Neutrophil (primary cell): Measurements from ENCODE around the gene AGT.

Experiments used
- H3K27ac ChIP-seq: fragments of 200-600 bp; sonication (generic); 2 replicates; pipeline ENCODE4 v1.5.1; 2016; ENCODE audit warnings: mild to moderate bottlenecking, moderate library complexity
- H3K27me3 ChIP-seq: fragments of 200-600 bp; sonication (generic); 2 replicates; pipeline ENCODE4 v1.6.0; 2016; ENCODE audit warnings: mild to moderate bottlenecking
- H3K36me3 ChIP-seq: fragments of 200-600 bp; sonication (generic); 2 replicates; pipeline ENCODE4 v1.5.1; 2017
- H3K4me1 ChIP-seq, 2 experiments: fragments of 200-600 bp in 1 of 2; sonication (generic) in 1 of 2; 1 replicate in 1 of 2; 2 replicates in 1 of 2; pipeline versions ENCODE4 v1.5.1 to v1.6.1; 2013 to 2016; ENCODE audit warnings: low read depth in 1 of 2, low read length in 1 of 2, mild to moderate bottlenecking in 1 of 2, moderate library complexity in 1 of 2; ENCODE audit not compliant: control insufficient read depth in 1 of 2, insufficient read depth in 1 of 2
- H3K4me3 ChIP-seq, 2 experiments: fragments of 200-600 bp in 1 of 2; sonication (generic) in 1 of 2; 1 replicate in 1 of 2; 2 replicates in 1 of 2; pipeline ENCODE4 v1.5.1; 2013 to 2016; ENCODE audit warnings: low read depth in 1 of 2, low read length in 1 of 2, mild to moderate bottlenecking in 1 of 2, moderate library complexity in 1 of 2
- H3K9me3 ChIP-seq: fragments of 200-600 bp; sonication (generic); 2 replicates; pipeline ENCODE4 v1.5.1; 2016
- CTCF ChIP-seq: fragments of 200-600 bp; sonication (generic); IDR thresholded peaks from 2 replicates; pipeline ENCODE4 v1.5.1; 2016; ENCODE audit warnings: antibody characterized with exemption

Gene AGT

GRCh38 chr1:230739564-230740290 lies 25.8 kb upstream of the AGT start:
- Histone ChIP-seq H3K27me3 (peaks cover 4% of the 10 kb centered on the region), H3K36me3 (no peaks in the 10 kb centered on the region), H3K27ac (no peak overlapping the region), H3K4me1 (no peaks in the 10 kb centered on the region), H3K4me3 (no peak overlapping the region), H3K9me3 (no peaks in the 10 kb centered on the region)
- no peak for TF ChIP-seq CTCF

GRCh38 chr1:230737622-230738262 lies 23.8 kb upstream of the AGT start:
- no peak overlapping the region for H3K4me3 ChIP-seq
- H3K27ac ChIP-seq, result no peak overlapping the region
- H3K27me3 ChIP-seq, result peaks cover 4% of the 10 kb centered on the region
- TF ChIP-seq CTCF, result no peak
- no peaks in the 10 kb centered on the region for H3K36me3 ChIP-seq
- no peaks in the 10 kb centered on the region for H3K9me3 ChIP-seq
- H3K4me1 ChIP-seq, result no peaks in the 10 kb centered on the region

GRCh38 chr1:230735447-230735846 lies 21.5 kb upstream of the AGT start:
- Histone ChIP-seq H3K27ac (no peak overlapping the region), H3K4me3 (no peak overlapping the region), H3K27me3 (peaks cover 4% of the 10 kb centered on the region), H3K4me1 (no peaks in the 10 kb centered on the region), H3K9me3 (no peaks in the 10 kb centered on the region), H3K36me3 (no peaks in the 10 kb centered on the region)
- no peak for TF ChIP-seq CTCF

- no peak overlapping the region for H3K27ac ChIP-seq
- peaks cover 0 to 17% of the 10 kb centered on the region in 2 experiments for H3K4me1 ChIP-seq
- H3K36me3 ChIP-seq, result no peaks in the 10 kb centered on the region
- H3K27me3 ChIP-seq, result no peaks in the 10 kb centered on the region
- TF ChIP-seq CTCF, result no peak
- H3K4me3 ChIP-seq, result no peak overlapping the region
- H3K9me3 ChIP-seq, result no peaks in the 10 kb centered on the region
Observed at GRCh38 chr1:230730977-230731376, 17.1 kb upstream of the AGT start.

- H3K4me1 ChIP-seq, result peaks cover 0 to 17% of the 10 kb centered on the region in 2 experiments
- no peaks in the 10 kb centered on the region for H3K9me3 ChIP-seq
- H3K4me3 ChIP-seq, result no peak overlapping the region
- H3K27me3 ChIP-seq, result no peaks in the 10 kb centered on the region
- no peaks in the 10 kb centered on the region for H3K36me3 ChIP-seq
- no peak for TF ChIP-seq CTCF
- no peak overlapping the region for H3K27ac ChIP-seq
Observed at GRCh38 chr1:230728710-230729392, 14.9 kb upstream of the AGT start.
